Endothelial cell of umbilical vein (primary cell): ENCODE measurements around the gene PHLPP2. TPM values are rescaled to one million over a fixed set of nuclear protein-coding genes. Genes with fewer than 3 reads are reported as not detected.

ENCODE experiments used
- BruUV-seq: library from RNA; stranded (reverse); fragments of 400-500 nt; replicated peaks from 2 replicates; lab custom pipeline; 2021; lab: Mats Ljungman, UMichigan
- CTCF ChIA-PET: fragments of 300-600, 350-600 bp; sonication (Branson Sonifier 250); formaldehyde crosslinking; loops from one replicate; lab custom pipeline; 2021; ENCODE audit warnings: antibody characterized with exemption, inconsistent platforms; lab: Charles Lee
- POLR2A ChIA-PET: fragments of 300-600, 350-600 bp; sonication (Branson Sonifier 250); formaldehyde crosslinking; loops from one replicate; lab custom pipeline; 2021; ENCODE audit warnings: antibody characterized with exemption, inconsistent platforms; lab: Charles Lee
- DNase-seq: peaks from one replicate; pipeline ENCODE4 v3.0.0-alpha.2; 2011; ENCODE audit warnings: low read depth, low spot score
- FAIRE-seq: peaks from 2 replicates; lab custom pipeline; 2011; peaks lifted over from hg19 to GRCh38; lab: Jason Lieb, UNC
- H2AFZ ChIP-seq: 2 replicates; pipeline ENCODE4 v1.6.0; 2012; ENCODE audit warnings: low read depth, low read length, control low read depth, inconsistent platforms
- H3K27ac ChIP-seq: 2 replicates; pipeline ENCODE4 v1.5.1; 2011; ENCODE audit warnings: low read depth, mild to moderate bottlenecking, control low read depth, low read length, moderate library complexity; ENCODE audit not compliant: insufficient read depth
- H3K27me3 ChIP-seq, 2 experiments: 2 replicates each; pipeline versions ENCODE4 v1.6.0 to v1.6.1; 2011; ENCODE audit warnings: low read length in 2 of 2, mixed read lengths in 1 of 2; ENCODE audit not compliant: control insufficient read depth in 2 of 2, insufficient read depth in 2 of 2
- H3K36me3 ChIP-seq, 2 experiments: 2 replicates in 1 of 2; 3 replicates in 1 of 2; pipeline ENCODE4 v1.5.1; 2011; ENCODE audit warnings: low read length in 2 of 2, mild to moderate bottlenecking in 1 of 2, moderate library complexity in 1 of 2; ENCODE audit not compliant: control insufficient read depth in 2 of 2, insufficient read depth in 2 of 2; ENCODE audit errors: extremely low read depth in 1 of 2
- H3K4me1 ChIP-seq: 3 replicates; pipeline ENCODE4 v1.5.1; 2011; ENCODE audit warnings: mild to moderate bottlenecking, low read length; ENCODE audit not compliant: control insufficient read depth, insufficient read depth; ENCODE audit errors: extremely low read depth
- H3K4me2 ChIP-seq: 2 replicates; pipeline ENCODE4 v1.6.1; 2011; ENCODE audit warnings: low read length, control low read depth, mixed read lengths; ENCODE audit not compliant: insufficient read depth
- H3K4me3 ChIP-seq, 3 experiments: fragments of 200-600 bp in 1 of 3; sonication (generic), shearing (Covaris generic) in 1 of 3; replicated peaks in 1 of 3; 2 replicates each; pipeline ENCODE4 v1.5.1; 2011 to 2016; ENCODE audit warnings: control low read depth in 3 of 3, low read length in 3 of 3, mild to moderate bottlenecking in 2 of 3, inconsistent platforms in 1 of 3, low read depth in 1 of 3, moderate library complexity in 1 of 3; ENCODE audit not compliant: insufficient read depth in 1 of 3
- H3K79me2 ChIP-seq: 2 replicates; pipeline ENCODE4 v1.6.0; 2012; ENCODE audit warnings: low read length, inconsistent platforms; ENCODE audit not compliant: control insufficient read depth, insufficient read depth
- H3K9ac ChIP-seq: replicated peaks from 2 replicates; pipeline ENCODE3; 2011; ENCODE audit warnings: low read length, control low read depth; ENCODE audit not compliant: insufficient read depth; ENCODE audit errors: extremely low read depth
- H3K9me1 ChIP-seq: replicated peaks from 3 replicates; pipeline ENCODE4 v1.6.0; 2011; ENCODE audit warnings: mild to moderate bottlenecking, low read length; ENCODE audit not compliant: control insufficient read depth, insufficient read depth; ENCODE audit errors: extremely low read depth
- H3K9me3 ChIP-seq: replicated peaks from 2 replicates; pipeline ENCODE4 v1.5.1; 2012; ENCODE audit warnings: low read length, inconsistent platforms; ENCODE audit not compliant: control insufficient read depth, insufficient read depth
- H4K20me1 ChIP-seq: replicated peaks from 2 replicates; pipeline ENCODE3; 2011; ENCODE audit warnings: mild to moderate bottlenecking, low read length; ENCODE audit not compliant: control insufficient read depth, insufficient read depth; ENCODE audit errors: extremely low read depth
- CTCF ChIP-seq, 2 donors: IDR thresholded peaks; 1 replicate in 1 of 2; 2 replicates in 1 of 2; pipeline ENCODE4 v1.5.1; 2011; ENCODE audit warnings: low read length in 2 of 2, mild to moderate bottlenecking in 2 of 2, moderate library complexity in 2 of 2, control low read depth in 1 of 2, inconsistent platforms in 1 of 2, low read depth in 1 of 2; ENCODE audit not compliant: insufficient read depth in 1 of 2; ENCODE audit errors: extremely low read depth in 1 of 2
- EZH2 ChIP-seq: IDR thresholded peaks from 2 replicates; pipeline ENCODE4 v1.6.1; 2012; ENCODE audit warnings: borderline replicate concordance, low read depth, mild to moderate bottlenecking, moderate library complexity, low read length, inconsistent platforms; ENCODE audit not compliant: severe bottlenecking
- FOS ChIP-seq: IDR thresholded peaks from 2 replicates; pipeline ENCODE4 v1.6.1; 2011; ENCODE audit warnings: mild to moderate bottlenecking, low read length, moderate library complexity, borderline replicate concordance; ENCODE audit not compliant: insufficient read depth
- GATA2 ChIP-seq: IDR thresholded peaks from 2 replicates; pipeline ENCODE4 v1.7.0; 2011; ENCODE audit warnings: low read depth, mild to moderate bottlenecking, moderate library complexity, mixed read lengths, low read length; ENCODE audit not compliant: insufficient read length, insufficient read depth
- JUN ChIP-seq: IDR thresholded peaks from 2 replicates; pipeline ENCODE4 v1.6.1; 2011; ENCODE audit warnings: borderline replicate concordance, low read depth; ENCODE audit not compliant: insufficient read length, insufficient read depth
- MAX ChIP-seq: IDR thresholded peaks from 2 replicates; pipeline ENCODE4 v1.6.1; 2011; ENCODE audit not compliant: insufficient read depth, insufficient read length
- MYC ChIP-seq: IDR thresholded peaks from one replicate; pipeline ENCODE4 v1.6.1; 2011; ENCODE audit warnings: mild to moderate bottlenecking, low read depth, low read length
- POLR2A ChIP-seq: IDR thresholded peaks from 2 replicates; pipeline ENCODE4 v1.6.1; 2012; ENCODE audit warnings: low read depth, mild to moderate bottlenecking, control low read depth, low read length
- POLR2AphosphoS5 ChIP-seq: IDR thresholded peaks from 2 replicates; pipeline ENCODE4 v1.6.1; 2012; ENCODE audit warnings: low read depth, mild to moderate bottlenecking, control low read depth, low read length, moderate library complexity; ENCODE audit not compliant: insufficient read depth
- dilution Hi-C: fragments of 300-500 bp; cut with MboI; formaldehyde crosslinking; loops from one replicate; pipeline ENCODE4 v1.15.0; 2019; ENCODE audit warnings: low sequenced_read_pairs; ENCODE audit not compliant: extremely low pct_ligation_motif_present
- intact Hi-C: fragments of 100-400 bp; cut with micrococcal nuclease; formaldehyde crosslinking; loops from one replicate; pipeline ENCODE4 v1.10.0; 2022
- polyA plus RNA-seq, 4 experiments: library from polyadenylated mRNA; depleted of rRNA in 3 of 4; stranded (reverse) in 3 of 4; unstranded in 1 of 4; fragments of >200 nt; gene quantifications; 2 replicates each; pipeline versions ENCODE4 v1.2.1 to v1.2.3, GENCODE V29; 2011 to 2012; ENCODE audit warnings: missing spikeins in 1 of 4
- total RNA-seq: library from RNA; stranded (reverse); gene quantifications from 2 replicates; pipeline ENCODE4 v1.2.3, GENCODE V29; 2021

PHLPP2 gene
- total and polyA plus RNA-seq, 2 donors (not counting 3 experiments of a cell fraction or from before 2014, with no cell fraction given): 4.1 to 8.0 TPM

GRCh38 chr16:71674229-71674628 is 50.3 kb downstream of the PHLPP2 start:
- peaks cover 9 to 10% of the 10 kb centered on the region in 2 experiments for H3K36me3 ChIP-seq
- no peak overlapping the region for H3K4me2 ChIP-seq
- no peak overlapping the region for H2AFZ ChIP-seq
- no peaks in the 10 kb centered on the region for H3K79me2 ChIP-seq
- H4K20me1 ChIP-seq: no peaks in the 10 kb centered on the region
- H3K4me3 ChIP-seq: no peak overlapping the region
- DNase-seq (no peak), FAIRE-seq (no peak)
- TF ChIP-seq POLR2AphosphoS5 (no peak), FOS (no peak), MYC (no peak), GATA2 (no peak), EZH2 (no peak), POLR2A (no peak), MAX (no peak), CTCF (IDR thresholded peaks at IDR 0.05; ENCODE audit: extremely low read depth in 1 of 2, insufficient read depth in 1 of 2, low read depth in 1 of 2, low read length in 2 of 2) (no peak), JUN (no peak)
- intact Hi-C loops: no loop called here
- ChIA-PET CTCF (interaction anchor here (1.0 kb wide), 1 partner anchor 287 kb away, joined by 3 read pairs; no protein-coding TSS in a partner anchor), POLR2A (no interaction called here)
- no TSS peak for BruUV-seq
- H3K27me3 ChIP-seq: no peaks in the 10 kb centered on the region
- no peaks in the 10 kb centered on the region for H3K4me1 ChIP-seq
- H3K27ac ChIP-seq: no peak overlapping the region
- no peaks in the 10 kb centered on the region for H3K9me3 ChIP-seq
- no peaks in the 10 kb centered on the region for H3K9me1 ChIP-seq
- dilution Hi-C loops: no loop called here
- no peak overlapping the region for H3K9ac ChIP-seq
